ENCODE measurements around the gene ANKRD55.

DNA sequence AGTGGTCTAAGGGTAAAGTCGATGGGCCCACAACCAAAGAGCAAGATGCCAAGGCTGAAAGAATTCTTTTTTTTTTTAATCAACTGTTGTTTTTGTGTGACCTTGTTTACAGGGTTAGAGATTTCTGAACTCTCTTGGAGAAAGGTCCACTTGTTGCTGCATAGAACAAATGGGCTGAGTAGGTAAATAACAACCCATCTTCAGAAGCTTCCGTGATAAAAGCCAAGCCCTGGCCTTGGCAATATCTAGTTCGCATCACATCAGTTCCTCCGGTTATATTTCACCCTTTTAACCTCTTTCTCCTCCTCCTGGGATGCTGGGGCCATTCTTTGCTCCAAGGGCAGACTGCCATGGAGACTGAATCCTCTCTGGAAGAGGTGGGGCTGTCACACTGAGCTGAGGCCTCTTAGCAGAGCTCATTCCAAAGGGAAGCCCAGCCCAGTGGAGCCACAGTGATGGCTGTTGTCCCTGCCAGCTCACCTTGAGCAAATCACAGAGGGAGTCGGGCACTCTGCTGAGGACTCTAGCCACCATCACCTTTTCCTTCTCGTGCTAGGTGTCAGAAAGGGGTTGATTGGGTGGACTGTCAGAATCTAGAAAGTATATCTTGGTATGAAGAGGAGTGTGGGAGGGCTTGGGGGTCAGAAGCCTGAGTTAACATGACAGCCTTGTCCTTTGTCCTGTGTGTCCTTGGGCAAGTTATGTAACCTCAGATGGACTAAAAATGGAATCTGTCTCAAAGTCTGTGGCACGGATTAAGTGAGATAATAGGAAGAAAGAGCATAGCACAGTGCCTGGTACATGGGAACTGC is 17.9 kb downstream of the ANKRD55 start:
- TF ChIP-seq, protein P1, sequence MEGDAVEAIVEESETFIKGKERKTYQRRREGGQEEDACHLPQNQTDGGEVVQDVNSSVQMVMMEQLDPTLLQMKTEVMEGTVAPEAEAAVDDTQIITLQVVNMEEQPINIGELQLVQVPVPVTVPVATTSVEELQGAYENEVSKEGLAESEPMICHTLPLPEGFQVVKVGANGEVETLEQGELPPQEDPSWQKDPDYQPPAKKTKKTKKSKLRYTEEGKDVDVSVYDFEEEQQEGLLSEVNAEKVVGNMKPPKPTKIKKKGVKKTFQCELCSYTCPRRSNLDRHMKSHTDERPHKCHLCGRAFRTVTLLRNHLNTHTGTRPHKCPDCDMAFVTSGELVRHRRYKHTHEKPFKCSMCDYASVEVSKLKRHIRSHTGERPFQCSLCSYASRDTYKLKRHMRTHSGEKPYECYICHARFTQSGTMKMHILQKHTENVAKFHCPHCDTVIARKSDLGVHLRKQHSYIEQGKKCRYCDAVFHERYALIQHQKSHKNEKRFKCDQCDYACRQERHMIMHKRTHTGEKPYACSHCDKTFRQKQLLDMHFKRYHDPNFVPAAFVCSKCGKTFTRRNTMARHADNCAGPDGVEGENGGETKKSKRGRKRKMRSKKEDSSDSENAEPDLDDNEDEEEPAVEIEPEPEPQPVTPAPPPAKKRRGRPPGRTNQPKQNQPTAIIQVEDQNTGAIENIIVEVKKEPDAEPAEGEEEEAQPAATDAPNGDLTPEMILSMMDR (conservative IDR thresholded peaks at IDR 0.05; ENCODE audit: low read depth, low read length): no peak
- TF ChIP-seq EZH2 (IDR thresholded peaks at IDR 0.05; ENCODE audit: low read length, unreplicated experiment): no peak
